Stimulated activated CD4-positive, alpha-beta T cell treated with anti-CD3 and anti-CD28 coated beads, Interleukin-15, amount 100 ng/mL, for 48 hours (primary cell): ENCODE results near the gene CEP128.

Source experiments
- DNase-seq, 2 donors: peaks; one replicate each; pipeline ENCODE4 v3.0.0-alpha.2; 2020; ENCODE audit warnings: low read depth in 2 of 2

Gene CEP128

GRCh38 chr14:80772504-80772903, 169.0 kb downstream of the CEP128 start:
- no peak for DNase-seq

- no peak for DNase-seq
Measured at GRCh38 chr14:80771201-80771600, 170.3 kb downstream of the CEP128 start.

- no peak for DNase-seq
Measured at GRCh38 chr14:80770114-80770908, 171.2 kb downstream of the CEP128 start.

GRCh38 chr14:80768646-80769045, 172.9 kb downstream of the CEP128 start:
- no peak for DNase-seq

- no peak for DNase-seq
Measured at GRCh38 chr14:80764921-80765507, 176.5 kb downstream of the CEP128 start.

- DNase-seq: no peak
Measured at GRCh38 chr14:80764496-80764895, 177.0 kb downstream of the CEP128 start.

GRCh38 chr14:80762641-80763228, 178.8 kb downstream of the CEP128 start:
- DNase-seq: no peak

- DNase-seq: no peak
Measured at GRCh38 chr14:80754696-80755095, 186.8 kb downstream of the CEP128 start.

GRCh38 chr14:80751285-80751684, 190.3 kb downstream of the CEP128 start:
- DNase-seq: no peak

- DNase-seq: no peak
Measured at GRCh38 chr14:80726211-80726610, 215.3 kb downstream of the CEP128 start.

- DNase-seq: no peak
Measured at GRCh38 chr14:80718940-80719339, 222.6 kb downstream of the CEP128 start.

- no peak for DNase-seq
Measured at GRCh38 chr14:80714474-80714873, 227.1 kb downstream of the CEP128 start.

GRCh38 chr14:80713076-80713850, 228.3 kb downstream of the CEP128 start:
- DNase-seq: no peak

GRCh38 chr14:80705241-80705980, 236.1 kb downstream of the CEP128 start:
- DNase-seq: no peak

GRCh38 chr14:80700601-80701000, 240.9 kb downstream of the CEP128 start:
- no peak for DNase-seq

GRCh38 chr14:80699861-80700260, 241.7 kb downstream of the CEP128 start:
- DNase-seq: no peak

GRCh38 chr14:80698974-80699373, 242.6 kb downstream of the CEP128 start:
- no peak for DNase-seq

GRCh38 chr14:80695869-80696268, 245.7 kb downstream of the CEP128 start:
- no peak for DNase-seq

GRCh38 chr14:80692903-80693302, 248.6 kb downstream of the CEP128 start:
- no peak for DNase-seq

- DNase-seq: no peak
Measured at GRCh38 chr14:80681651-80682050, 259.9 kb downstream of the CEP128 start.

- DNase-seq: no peak
Measured at GRCh38 chr14:80679273-80679672, 262.3 kb downstream of the CEP128 start.

- DNase-seq: no peak
Measured at GRCh38 chr14:80678436-80678835, 263.1 kb downstream of the CEP128 start.
